HuH-7 (cell line): ENCODE measurements around the gene GNS.

Experiments used
- DNase-seq: peaks from one replicate; pipeline ENCODE4 v3.0.0; 2011; ENCODE audit warnings: low spot score

Gene GNS

GRCh38 chr12:64735442-64735841 lies 23.8 kb downstream of the GNS start:
- no peak for DNase-seq

DNA sequence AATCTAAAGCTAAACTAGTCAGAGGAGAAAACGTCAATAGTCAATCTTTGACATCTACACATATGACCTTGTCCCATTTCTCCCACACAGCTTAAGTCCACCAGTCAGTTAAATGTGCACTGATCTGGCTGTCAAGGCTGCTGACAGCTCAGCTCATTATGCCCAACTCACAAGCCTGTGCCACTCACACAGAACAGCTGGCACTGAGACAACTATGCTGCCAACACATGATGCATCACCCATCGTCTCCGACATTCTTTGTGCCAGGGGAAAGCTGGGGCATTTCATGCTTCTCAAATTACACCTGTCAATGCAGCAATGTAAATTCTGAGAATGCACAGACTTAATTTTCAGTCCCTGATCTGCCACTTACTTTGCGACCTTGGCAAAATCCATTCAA lies 25.3 kb downstream of the GNS start:
- no peak for DNase-seq

DNA sequence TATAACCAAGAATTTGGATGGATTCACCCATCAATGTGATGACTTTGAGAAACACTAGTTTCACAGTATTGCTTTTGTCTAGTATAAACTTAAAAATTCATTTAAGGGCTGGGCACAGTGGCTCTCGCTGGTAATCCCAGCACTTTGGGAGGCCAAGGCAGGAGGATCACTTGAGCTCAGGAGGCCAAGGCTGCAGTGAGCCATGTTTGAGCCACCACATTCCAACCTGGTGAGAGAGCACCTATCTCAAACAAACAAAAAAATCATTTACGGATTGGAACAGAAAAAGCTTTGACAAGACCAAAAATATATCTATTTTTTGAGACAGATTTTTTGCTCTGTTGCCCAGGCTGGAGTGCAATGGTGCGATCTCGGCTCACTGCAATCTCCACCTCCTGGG lies 27.5 kb downstream of the GNS start:
- no peak for DNase-seq

DNA sequence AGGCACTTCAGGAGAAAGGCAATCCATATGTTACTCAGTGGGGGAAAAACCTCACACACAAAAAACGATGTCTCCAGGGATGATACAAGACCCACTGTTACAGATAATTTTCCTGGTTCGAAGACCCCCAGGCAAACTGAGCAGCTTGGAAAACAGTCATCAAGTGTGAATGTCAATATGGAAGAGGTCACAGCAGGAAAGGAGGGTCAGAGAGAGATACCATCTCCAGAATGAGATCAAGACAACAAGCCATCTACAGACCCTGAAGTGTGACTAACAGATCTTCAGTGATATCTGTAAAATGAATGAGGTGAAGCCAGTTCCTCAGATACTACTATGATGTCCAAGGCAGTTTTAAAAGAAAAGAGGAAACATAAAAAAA lies 28.6 kb downstream of the GNS start:
- DNase-seq, result no peak

DNA sequence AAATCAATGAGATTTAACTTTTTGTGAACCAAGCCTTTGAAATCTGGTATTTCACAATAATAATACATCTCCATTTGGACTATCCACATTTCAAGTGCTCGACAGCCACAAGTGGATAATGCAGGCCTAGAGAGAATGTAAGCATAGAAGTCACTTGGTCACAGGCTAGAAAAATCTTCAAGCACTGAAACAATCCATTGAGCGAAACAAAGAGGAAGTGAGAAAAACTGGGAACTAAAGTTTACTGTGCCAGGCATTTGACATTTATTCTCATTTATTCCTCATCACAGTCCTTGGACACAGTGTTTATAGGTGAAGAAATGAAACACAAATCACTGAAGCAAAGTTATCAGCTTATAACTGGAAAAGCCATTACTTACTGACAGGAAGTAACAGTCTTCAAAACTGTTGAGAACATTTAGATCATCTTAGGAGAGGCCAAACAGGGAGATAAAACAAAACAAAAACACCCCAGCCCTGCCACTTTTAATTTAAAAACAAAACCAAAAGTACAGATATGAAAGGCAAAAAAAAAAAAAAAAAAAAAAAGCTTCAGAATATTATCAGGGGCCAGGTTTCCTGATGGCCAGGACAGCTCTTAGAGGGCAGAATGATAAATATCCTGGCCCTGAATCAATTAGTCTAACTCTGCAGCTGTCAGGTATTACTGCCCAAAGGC lies 29.2 kb downstream of the GNS start:
- DNase-seq, result no peak

DNA sequence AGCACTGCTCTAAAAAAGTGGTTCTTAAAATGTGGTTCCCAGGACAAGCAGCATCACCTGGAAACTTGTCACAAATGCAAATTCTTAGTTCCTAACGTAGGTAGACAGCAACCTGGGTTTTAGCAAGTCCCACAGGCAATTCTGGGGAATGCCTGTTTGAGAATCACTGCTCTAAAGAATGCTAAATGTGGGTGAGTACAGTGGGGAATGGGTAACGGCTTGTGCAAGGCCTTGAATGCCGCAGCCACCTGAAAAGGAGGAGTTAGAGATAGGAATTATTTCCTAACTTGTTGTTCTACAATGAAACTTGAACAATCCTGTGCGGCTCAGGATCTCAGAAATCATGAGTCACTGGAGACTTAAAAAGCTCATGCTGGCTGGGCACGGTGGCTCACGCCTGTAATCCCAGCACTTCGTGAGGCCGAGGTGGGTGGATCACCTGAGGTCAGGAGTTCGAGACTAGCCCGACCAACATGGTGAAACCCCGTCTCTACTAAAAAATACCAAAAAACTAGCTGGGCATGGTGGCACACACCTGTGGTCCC lies 34.9 kb downstream of the GNS start:
- DNase-seq, result no peak

- no peak for DNase-seq
Observed at GRCh38 chr12:64723630-64724029, 35.6 kb downstream of the GNS start.

- no peak for DNase-seq
Observed at GRCh38 chr12:64722835-64723234, 36.4 kb downstream of the GNS start.

- DNase-seq, result no peak
Observed at GRCh38 chr12:64720884-64721283, 38.3 kb downstream of the GNS start.

DNA sequence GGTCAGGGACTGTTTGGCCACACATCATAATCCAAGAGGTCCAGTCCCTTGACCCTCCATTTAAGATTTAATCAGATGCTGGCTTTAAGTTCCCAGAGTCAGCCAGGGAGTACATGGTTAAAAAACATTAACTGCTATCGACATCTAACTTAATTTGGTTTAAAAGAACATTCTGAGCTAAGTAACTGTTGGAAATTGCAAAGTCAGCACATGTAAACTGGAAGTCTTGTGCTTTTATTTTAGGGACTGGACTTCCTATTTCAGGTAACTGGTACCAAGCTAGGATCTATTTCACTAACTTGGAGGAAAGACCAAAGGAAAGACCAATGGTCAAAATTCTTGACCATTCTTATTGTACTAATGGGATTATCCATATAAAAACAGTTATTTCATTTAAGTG lies 40.6 kb downstream of the GNS start:
- DNase-seq, result no peak

- no peak for DNase-seq
Observed at GRCh38 chr12:64716839-64717455, 42.3 kb downstream of the GNS start.

GRCh38 chr12:64716371-64716770 lies 42.8 kb downstream of the GNS start:
- no peak for DNase-seq

- DNase-seq, result no peak
Observed at GRCh38 chr12:64714551-64714968, 44.6 kb downstream of the GNS start.

DNA sequence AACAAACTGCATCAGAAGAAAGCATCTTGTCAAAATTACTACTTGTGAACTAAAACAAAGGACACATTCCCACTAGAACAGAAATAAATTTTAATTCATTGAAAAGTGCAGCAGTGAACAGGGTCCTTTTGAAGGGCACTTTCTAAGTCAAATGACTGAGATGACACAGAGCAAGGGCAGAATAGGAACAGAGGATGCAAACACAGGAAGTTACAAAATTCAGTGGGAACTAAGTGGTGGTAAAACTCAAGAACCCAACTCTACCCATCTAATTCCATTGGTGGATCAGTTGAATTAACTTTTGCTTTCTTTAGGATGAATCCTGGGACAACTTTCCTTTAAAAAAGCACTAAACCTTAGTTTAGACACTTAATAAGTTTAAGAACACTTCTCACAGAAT lies 45.8 kb downstream of the GNS start:
- no peak for DNase-seq

GRCh38 chr12:64709429-64709828 lies 49.8 kb downstream of the GNS start:
- DNase-seq, result no peak

DNA sequence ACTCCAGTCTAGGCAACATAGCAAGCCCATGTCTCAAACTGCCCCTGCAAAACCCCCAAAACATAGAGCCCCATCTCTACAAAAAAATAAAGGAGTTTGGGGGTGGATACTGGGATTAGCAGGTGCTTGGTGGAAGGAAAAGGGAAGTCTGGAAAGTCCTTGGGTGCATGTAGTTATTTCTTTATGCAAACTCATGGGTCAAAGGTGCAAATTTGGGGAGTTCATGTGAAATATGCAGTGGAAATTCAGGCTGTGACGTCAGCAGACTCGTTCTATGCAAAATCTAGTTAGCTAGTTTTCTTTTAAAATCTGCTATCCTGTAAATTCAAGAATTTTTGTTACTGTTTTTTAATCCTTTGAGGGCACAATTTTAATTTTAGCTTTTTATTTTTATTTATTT lies 51.3 kb downstream of the GNS start:
- DNase-seq, result no peak

GRCh38 chr12:64707362-64707761 lies 51.8 kb downstream of the GNS start:
- DNase-seq, result no peak

DNA sequence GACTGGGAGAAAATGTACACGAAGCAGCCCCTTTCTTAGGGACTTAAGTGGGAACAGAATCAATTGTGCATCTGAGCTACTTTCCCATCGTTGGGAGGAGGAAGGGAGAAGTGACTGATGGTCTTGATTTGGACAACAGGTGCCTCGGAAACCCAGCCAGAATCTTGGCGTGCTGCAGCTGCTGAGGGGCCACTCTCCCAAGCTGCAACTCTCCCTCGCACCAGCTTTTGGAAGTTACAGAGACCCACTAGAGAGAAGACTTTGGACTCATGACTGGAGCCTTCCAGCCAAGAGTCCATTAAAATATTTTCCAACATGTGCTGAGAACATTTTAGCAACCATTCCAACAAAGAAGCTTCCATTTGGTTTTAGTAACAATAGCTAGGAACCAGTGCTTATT lies 52.3 kb downstream of the GNS start:
- no peak for DNase-seq

GRCh38 chr12:64706306-64706705 lies 52.9 kb downstream of the GNS start:
- DNase-seq, result no peak

DNA sequence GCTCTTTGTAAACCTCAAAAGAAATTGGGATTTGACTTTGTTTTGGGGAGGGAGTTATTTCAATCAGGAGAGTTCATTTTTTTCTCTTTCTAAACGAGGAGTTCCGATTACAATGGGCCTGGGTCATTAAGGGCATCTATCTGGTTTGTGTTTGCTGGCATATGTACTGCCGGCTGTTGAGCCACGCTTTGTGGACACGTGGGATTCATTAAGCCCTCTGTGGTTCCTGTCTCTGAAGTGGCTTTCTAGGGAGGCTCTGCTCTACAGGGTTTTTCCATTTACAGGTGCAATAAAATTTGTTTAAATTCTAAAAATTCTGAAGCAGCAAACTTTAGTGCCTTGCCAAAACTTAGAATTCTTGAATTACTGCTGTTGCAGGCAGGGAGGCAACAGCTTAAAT lies 57.9 kb downstream of the GNS start:
- DNase-seq, result no peak

GRCh38 chr12:64700532-64700931 lies 58.7 kb downstream of the GNS start:
- no peak for DNase-seq

GRCh38 chr12:64699504-64700115 lies 59.6 kb downstream of the GNS start:
- no peak for DNase-seq

DNA sequence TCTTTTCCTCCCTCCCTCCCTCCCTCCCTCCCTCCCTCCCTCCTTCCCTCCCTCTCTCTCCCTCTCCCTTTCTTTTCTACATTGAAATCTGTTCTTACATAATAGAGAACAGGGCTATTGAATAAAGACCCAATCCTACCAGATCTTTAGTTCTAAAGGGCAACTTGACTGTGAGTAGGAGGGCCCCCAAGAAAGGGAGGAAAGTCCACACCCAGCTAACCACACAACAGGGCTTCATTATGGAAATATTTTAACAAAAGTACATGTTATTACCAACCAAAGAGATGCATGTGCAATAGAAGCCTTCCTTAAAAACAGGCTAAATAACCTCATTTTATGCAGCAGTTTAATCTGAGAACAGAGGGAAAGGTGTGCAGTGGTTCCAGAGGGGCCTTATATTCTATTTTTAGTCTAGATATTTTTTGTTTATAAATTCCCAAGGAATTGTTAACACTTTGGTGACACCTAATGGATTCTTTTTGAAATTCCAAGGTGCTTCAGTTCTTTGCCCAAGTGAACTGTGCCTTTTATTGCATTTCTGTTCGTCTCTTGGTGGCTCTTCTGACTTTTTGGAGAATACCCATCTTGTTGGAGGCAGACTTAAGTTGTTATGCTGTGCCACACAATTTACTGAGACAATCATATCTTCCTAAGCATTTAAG lies 63.0 kb downstream of the GNS start:
- DNase-seq, result peak; percentile 36
